Retinal pigment epithelial cell (primary cell): Measurements from ENCODE around the gene GSG1L2.

Experiments
- DNase-seq: peaks from one replicate; pipeline ENCODE4 v3.0.0-alpha.2; 2010; ENCODE audit warnings: low read depth
- H3K4me3 ChIP-seq: 2 replicates; pipeline ENCODE4 v1.5.1; 2011; ENCODE audit warnings: mild to moderate bottlenecking, low read length, control low read depth, moderate library complexity
- TF ChIP-seq, protein P1 (sequence below): conservative IDR thresholded peaks from 2 replicates; pipeline ENCODE4 v1.5.1; 2011; ENCODE audit warnings: low read depth, low read length, control low read depth, inconsistent platforms

GSG1L2 gene

DNA sequence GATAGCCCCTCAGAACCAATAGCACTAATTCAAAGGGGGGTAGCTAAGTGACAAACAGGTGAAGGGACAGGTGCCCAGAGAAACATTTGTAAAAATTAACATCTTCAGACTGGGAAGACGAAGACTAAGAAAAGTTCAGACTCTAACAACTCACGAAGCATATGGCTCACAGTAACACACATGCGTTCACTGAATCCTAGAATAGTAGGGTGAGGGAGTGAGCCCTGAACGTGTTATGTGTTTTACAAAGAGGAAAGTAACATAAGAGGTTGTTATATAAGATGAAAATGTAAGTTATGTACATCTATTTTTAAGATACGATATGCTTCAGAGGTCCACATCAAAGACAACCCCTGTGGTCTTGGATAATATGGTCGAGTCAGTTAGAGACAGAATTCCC is 15.2 kb downstream of the GSG1L2 start:
- TF ChIP-seq, protein P1, sequence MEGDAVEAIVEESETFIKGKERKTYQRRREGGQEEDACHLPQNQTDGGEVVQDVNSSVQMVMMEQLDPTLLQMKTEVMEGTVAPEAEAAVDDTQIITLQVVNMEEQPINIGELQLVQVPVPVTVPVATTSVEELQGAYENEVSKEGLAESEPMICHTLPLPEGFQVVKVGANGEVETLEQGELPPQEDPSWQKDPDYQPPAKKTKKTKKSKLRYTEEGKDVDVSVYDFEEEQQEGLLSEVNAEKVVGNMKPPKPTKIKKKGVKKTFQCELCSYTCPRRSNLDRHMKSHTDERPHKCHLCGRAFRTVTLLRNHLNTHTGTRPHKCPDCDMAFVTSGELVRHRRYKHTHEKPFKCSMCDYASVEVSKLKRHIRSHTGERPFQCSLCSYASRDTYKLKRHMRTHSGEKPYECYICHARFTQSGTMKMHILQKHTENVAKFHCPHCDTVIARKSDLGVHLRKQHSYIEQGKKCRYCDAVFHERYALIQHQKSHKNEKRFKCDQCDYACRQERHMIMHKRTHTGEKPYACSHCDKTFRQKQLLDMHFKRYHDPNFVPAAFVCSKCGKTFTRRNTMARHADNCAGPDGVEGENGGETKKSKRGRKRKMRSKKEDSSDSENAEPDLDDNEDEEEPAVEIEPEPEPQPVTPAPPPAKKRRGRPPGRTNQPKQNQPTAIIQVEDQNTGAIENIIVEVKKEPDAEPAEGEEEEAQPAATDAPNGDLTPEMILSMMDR = no peak
- no peak overlapping the region for H3K4me3 ChIP-seq
- no peak for DNase-seq

DNA sequence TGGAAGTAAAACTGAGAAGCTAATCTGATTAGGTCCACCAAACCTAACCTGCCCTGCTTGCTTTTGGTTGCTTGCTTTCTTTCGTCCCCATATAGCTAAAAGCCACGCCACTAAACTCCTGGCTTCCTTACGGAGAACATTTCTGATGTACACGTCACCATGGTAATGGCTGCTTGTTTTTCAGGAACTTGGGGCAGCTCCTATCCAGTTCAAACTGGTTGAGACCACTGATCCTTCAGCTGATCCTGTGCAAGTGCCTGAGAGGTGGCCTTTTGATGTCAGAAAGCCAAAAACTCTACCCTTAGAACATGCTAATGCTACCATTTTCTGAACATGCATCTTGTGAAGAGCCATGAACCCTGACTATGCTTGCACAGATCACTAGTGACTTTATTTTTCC is 16.1 kb downstream of the GSG1L2 start:
- H3K4me3 ChIP-seq = no peak overlapping the region
- DNase-seq = no peak
- TF ChIP-seq, protein P1 = no peak

DNA sequence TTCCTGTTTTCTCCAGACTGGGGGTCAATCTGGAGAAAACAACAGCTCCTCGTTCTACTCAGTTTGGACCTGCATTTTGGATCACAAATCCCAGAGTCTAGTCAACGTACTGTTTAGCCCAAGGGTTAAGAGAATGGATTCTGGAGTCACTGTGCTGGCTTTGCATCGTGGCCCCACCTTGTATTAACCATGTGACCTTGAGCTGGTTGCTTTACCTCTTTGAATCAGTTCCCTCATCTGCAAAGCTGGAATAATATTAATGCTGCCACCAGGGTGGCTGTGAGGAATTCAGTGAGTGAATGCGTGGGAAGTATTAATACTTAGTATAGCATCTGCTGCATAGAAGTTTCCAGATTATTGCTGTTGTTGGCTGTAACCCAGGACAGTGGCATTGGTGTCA is 19.2 kb downstream of the GSG1L2 start:
- no peak overlapping the region for H3K4me3 ChIP-seq
- no peak for DNase-seq
- TF ChIP-seq, protein P1 = no peak

DNA sequence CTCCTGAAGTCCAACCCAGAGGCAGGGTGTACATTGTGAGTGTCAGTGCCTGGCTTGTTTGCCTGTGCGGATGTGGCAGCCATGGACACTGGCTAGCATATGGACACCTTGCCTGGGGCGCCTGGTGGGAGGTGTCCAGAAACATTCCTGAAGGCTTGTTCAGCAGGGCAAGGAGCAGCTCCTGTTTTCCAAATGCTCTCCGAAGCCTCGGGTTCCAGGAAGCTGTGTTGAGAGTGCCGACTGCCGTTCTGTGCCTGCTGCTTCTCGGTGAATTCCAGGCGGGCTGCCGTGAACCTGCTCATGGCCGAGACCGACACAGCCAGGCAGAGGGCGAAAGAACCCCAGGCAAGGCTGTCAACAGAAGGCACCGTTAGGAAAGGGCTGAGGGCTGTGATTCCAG is 19.6 kb downstream of the GSG1L2 start:
- H3K4me3 ChIP-seq = no peak overlapping the region
- TF ChIP-seq, protein P1 = no peak
- DNase-seq = no peak

DNA sequence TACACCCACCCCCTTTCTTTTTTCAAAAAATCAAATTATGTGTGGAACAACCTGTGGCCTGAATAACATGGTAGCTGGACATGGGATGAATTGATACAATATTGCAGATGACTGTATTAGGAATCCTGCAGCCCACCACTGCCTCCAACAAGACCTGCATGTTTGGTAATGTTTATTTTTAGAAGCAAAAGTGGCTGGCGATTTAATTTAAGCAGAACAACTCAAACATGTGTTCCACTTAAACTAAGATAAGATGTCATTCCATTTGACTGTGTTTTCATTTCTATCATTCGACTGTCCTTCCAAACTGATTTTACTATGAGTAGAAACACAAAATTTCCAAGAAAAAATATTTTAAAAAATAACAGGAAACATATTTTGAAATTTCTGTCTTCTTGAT is 20.4 kb downstream of the GSG1L2 start:
- TF ChIP-seq, protein P1 = no peak
- DNase-seq = no peak
- no peak overlapping the region for H3K4me3 ChIP-seq

DNA sequence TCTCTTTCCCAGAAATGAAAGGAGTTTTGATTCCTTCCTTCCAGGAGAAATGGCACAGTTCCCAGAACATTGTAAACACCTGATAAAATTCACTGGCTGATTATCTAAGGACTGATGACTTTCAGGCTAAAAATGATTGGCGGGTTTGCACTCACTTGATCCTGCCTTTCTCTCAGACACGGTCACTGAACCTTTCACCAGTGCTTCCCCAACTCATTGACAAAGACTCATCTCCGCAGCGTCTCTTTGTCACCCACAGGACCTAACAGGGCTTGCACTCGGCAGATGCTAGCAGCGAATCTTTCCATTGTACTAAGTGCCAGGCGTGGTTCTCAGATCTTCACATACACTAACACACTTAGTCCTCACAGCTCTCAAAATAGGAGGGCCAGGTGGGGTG is 23.2 kb downstream of the GSG1L2 start:
- TF ChIP-seq, protein P1 = no peak
- no peak for DNase-seq
- no peak overlapping the region for H3K4me3 ChIP-seq

DNA sequence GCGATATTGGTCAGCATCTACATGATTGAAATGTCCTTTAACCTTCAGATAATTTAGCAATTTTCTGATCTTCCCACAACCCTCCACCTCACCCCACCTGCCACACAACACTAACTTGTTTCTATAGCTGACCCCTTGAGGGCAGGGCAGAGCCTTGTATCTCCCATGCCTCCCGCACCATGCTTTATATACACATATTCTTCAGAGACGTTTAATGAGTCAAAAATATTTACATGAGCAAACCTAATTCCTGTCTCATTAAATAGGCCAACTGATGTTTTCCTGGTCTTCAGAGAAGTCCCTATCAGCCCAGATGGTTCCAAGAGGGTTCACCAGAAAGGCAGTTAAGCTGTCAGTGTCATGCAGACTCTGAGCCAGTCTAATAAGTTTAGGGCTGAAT is 23.9 kb downstream of the GSG1L2 start:
- DNase-seq = no peak
- TF ChIP-seq, protein P1 = no peak
- H3K4me3 ChIP-seq = no peak overlapping the region
